Activated effector memory CD4-positive, alpha-beta T cell treated with anti-CD3 and anti-CD28 coated beads, Interleukin-2, amount 50 U/mL, for 16 hours (primary cell): Measurements from ENCODE around the gene CNTNAP2.

Experiments used
- DNase-seq: peaks from one replicate; pipeline ENCODE4 v3.0.0-alpha.2; 2020

Gene CNTNAP2

GRCh38 chr7:146701166-146701565 is 584.6 kb downstream of the CNTNAP2 start:
- no peak for DNase-seq

GRCh38 chr7:146702898-146703297 is 586.3 kb downstream of the CNTNAP2 start:
- DNase-seq, result no peak

DNA sequence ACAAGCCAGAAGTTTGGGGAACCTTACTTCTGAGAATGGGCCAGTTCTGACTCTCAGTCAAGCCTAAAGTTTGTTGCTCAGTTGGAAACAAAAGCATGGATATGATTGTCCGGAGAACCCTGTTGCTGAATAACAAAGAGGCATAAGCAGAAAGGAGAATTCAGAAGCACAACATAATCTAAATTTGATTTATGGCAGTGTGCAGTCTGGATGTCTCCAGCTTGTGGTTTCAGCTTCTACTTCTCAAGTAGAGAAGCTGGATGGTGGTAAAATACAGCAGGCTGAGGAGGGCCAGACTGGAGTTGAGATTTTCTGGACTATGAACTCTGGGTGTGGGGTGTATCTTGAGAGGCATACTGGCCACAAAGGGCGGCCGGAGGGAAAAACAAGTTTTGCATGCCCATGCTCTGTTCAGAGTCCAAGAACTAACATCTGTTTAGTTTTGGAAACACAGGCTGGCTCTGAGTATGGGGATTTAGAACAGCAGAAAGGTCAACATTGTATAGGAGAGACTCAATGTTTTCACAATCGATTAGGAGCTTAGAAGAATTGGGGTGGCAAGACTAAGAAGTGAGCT is 592.9 kb downstream of the CNTNAP2 start:
- no peak for DNase-seq

DNA sequence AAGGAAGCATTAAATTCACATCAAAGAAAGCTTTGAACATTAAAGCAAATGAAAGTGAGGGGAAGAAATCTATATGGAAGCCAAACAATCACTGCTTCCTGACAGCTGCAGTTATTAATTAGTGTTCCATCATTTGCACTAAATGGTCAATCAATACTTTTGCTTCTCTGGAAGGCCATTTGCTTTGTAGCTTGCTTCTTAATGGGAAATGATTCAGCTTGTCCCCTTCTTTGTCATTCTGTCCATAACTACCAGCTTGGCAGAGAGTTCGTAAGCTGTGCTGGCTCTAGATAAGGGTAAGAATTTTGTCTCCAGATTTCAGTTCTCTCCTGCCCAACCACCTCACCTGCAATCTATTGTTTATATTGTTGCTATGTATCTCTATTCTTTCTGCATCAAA is 596.6 kb downstream of the CNTNAP2 start:
- no peak for DNase-seq

GRCh38 chr7:146713934-146714333 is 597.3 kb downstream of the CNTNAP2 start:
- DNase-seq, result no peak

DNA sequence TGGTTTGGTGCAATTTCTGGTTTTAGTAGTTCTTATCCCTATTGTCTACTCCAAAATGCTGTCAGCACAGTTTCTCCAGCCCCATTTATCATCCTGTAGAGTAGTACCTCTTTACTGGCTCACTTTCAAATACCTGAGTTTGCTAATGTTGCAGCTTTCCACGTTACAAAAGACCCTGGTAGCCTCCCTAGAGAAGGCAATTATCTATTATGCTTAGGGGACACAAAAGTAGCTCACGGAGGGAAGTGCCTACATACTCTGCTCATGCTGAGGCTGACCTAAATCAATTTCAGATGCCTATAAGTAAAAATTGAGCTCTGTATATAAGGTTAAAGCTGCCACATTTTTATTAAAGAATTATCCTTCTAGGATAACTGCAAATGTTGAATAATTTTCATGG is 603.6 kb downstream of the CNTNAP2 start:
- no peak for DNase-seq

- no peak for DNase-seq
Observed at GRCh38 chr7:146722986-146723385, 606.4 kb downstream of the CNTNAP2 start.

- no peak for DNase-seq
Observed at GRCh38 chr7:146725520-146725919, 608.9 kb downstream of the CNTNAP2 start.

DNA sequence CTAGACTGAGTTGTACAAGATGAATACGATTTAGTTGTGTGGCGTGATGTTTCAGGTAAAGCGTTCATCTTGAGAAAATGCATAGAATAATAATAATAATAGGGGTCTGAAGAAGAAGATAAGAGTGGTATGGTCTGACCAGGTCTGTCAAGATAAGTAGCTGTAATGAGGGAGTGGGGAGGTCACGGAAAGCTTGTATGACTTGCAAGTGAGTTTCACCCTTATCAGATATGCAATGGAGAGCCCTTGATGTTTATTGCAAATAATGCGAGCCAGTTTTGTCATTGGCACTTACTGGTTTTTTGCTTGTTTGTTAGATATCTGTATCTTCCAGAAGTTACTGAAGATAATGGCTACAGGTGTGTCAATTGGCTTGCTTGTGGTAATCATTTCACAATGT is 611.5 kb downstream of the CNTNAP2 start:
- no peak for DNase-seq

DNA sequence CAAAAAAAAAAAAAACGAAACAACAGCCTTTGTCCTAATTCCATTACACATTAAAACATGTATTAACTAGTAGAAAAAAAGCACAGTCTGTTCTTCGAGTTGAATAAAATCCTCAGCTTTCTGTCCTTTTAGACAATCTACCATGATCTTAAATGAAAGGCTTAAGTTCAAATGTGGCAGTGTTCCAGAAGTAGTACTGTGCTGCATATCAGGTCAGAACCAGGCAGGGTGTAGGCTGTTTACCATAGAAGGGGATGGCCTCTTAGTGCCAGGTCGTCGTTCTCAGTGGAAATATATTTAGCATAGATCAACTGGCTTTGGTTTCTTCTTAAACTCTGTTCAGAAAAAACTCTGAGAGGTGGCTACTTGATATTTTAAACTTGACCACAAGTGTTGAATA is 612.0 kb downstream of the CNTNAP2 start:
- DNase-seq, result no peak

DNA sequence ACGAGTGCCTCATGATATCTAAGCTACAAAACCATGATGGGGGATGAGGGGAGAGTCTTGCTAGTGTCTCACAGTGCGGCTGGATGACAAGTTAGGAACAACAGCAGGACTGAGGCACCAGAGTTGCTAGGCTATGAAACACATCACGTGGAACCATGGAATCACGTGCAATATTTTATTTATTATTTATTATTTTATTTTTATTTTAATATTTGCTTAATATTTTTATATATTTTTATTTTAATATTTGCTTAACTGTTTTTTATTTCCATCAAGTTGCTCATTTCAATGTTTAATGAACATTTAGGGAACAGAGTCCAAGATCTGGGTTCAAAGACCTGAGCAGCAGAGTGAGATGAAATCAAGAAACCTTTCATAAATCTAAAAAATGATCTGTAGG is 614.6 kb downstream of the CNTNAP2 start:
- DNase-seq, result no peak

DNA sequence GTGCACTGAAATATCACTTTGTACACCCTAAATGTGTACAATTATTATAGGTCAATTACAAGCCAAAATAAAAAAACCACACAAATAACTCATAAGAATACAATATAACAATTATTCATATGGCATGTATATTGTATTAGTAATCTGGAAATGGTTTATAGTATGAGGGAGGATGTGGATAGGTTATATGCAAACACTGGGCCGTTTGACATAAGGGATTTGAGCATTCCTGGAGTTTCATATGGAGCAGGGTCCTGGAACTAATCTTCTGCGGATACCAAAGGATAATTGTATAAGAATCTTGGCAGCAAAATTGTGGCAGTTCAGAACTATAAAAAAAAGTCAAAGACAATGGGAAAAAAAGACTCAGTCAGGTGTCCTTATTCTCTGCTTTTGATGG is 619.4 kb downstream of the CNTNAP2 start:
- no peak for DNase-seq

- DNase-seq, result no peak
Observed at GRCh38 chr7:146736446-146737190, 620.0 kb downstream of the CNTNAP2 start.

DNA sequence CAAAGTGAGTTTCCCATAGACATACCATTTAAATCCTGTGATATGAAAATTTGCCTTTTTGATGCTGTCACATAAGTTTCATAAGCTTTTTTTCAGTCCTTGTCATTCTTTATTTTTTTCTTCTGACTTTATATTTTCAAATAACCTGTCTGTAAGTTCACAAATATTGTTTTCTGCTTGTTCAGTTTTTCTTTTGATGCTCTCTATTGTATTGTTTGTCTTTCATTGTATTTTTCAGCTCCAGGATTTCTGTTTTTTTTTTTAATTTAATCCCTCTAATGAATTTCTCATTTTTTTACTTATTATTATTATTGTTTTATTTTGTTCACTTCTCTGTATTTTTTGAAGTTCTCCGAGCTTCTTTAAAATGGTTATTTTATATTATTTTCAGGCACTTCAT is 623.4 kb downstream of the CNTNAP2 start:
- DNase-seq, result no peak

- DNase-seq, result no peak
Observed at GRCh38 chr7:146741911-146742310, 625.3 kb downstream of the CNTNAP2 start.

DNA sequence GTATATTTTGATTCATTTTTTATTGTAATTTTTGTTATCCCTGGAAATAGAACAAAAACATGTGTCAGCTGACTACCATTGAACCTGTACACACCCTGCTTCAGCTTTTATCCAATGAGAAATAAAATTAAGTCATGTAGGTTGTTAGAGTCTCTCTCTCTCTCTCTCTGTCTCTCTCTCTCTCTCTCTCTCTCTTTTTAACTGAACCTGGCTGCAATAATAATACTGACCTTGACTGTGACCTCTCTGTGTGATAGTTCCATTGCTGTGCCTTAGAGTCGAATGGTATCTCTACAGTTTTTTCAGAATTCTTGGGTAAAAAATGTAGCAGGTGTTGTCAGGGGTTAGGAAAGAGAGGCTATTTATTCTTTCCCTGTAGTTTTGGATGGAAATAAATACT is 637.8 kb downstream of the CNTNAP2 start:
- no peak for DNase-seq

- DNase-seq, result no peak
Observed at GRCh38 chr7:146755585-146755984, 639.0 kb downstream of the CNTNAP2 start.

GRCh38 chr7:146764458-146764857 is 647.9 kb downstream of the CNTNAP2 start:
- no peak for DNase-seq

DNA sequence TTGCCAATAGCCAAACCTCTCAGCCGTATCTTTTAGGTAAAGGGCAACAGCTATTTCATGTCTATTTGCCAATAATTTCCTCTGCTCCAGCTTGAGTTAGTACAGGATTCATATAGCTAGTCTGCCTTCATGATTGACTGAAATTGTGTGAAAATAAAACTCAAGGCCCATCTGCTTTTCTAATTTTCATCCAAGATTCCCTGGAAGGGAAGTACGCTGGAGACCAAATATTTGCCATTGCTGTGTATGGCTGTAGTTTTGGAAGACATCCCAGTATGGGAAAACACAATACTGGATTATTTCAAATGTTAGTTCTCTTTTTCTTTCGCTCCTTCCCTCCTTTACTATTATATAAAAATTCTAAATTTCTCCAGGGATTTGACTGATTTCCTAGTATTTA is 652.4 kb downstream of the CNTNAP2 start:
- DNase-seq, result no peak

DNA sequence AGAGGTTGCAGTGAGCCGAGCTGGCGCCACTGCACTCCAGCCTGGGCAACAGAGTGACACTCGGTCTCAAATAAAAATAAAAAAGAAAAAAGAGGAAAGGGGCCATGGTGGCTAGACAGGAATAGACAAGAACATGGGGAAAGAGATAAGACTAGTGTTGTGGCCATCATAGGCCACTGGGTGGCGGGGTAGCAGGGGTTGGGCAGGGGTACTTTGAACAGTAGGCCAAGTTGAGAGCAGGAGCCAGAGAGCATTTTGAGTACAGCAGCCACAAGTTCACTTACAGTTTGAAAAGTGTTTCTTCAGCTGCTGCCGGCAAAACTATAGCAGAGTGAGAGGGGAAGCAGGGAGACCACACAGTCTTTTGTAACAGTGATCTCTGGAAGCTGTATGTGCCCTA is 656.0 kb downstream of the CNTNAP2 start:
- DNase-seq, result no peak

- DNase-seq, result no peak
Observed at GRCh38 chr7:146773506-146773905, 656.9 kb downstream of the CNTNAP2 start.

DNA sequence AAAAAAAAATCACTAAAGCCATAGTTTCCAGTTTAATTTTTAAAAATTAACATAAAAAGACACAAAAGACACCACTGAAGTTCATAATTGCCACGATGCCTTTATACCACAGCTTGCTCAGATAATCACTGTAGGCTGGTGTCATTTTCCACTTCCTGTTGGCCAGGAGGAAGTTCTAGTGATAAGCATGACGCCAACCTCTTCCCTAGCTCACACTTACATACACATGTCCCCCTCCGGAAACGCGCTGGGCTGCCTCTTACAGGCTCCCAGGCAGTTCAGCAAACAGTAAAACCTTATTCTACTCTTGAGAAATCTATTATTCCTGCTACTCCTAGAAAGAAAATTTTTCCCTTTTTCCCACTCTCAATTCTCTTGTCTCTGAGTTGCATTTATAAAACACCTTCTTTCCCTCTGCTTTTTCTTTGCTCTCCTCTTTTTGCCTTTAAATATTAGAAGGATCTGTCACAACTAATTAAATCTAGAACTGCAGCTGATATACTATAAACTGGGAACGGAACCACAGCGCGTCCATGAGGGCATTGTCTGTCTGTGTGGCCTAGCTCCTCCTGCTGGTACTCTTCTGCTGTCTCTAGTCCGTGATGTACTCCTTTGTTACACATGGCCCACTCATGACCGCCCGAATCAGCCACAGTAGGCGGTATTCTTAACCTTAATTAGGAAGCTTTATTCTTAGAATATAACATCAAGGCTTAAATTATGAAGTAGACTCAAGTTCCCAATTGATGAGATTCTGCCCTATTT is 664.9 kb downstream of the CNTNAP2 start:
- no peak for DNase-seq

- DNase-seq, result no peak
Observed at GRCh38 chr7:146787266-146787665, 670.7 kb downstream of the CNTNAP2 start.

DNA sequence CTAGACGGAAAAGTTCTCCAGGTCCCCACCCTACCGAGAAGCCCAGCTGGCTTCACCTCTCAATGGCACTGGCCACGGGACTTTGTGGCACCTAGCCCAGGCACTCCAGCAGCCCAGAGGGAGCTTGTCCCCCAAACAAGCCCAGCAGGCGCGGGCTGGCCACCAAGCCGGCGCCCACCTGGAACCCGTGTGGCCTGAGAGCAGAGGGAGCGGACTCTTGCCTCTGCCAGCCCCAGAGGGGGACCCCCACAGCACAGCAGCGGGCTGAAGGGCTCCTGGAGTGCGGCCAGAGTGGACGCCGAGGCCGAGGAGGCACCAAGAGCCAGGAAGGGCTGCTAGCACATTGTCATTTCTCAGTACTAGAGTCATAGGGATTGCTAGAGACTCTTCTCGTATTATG is 671.4 kb downstream of the CNTNAP2 start:
- DNase-seq, result no peak
